ENCODE data around the gene TRIP12.
A peak's percentile ranks its signal among the peaks of the same experiment; 100 is the strongest.

Gene TRIP12

DNA sequence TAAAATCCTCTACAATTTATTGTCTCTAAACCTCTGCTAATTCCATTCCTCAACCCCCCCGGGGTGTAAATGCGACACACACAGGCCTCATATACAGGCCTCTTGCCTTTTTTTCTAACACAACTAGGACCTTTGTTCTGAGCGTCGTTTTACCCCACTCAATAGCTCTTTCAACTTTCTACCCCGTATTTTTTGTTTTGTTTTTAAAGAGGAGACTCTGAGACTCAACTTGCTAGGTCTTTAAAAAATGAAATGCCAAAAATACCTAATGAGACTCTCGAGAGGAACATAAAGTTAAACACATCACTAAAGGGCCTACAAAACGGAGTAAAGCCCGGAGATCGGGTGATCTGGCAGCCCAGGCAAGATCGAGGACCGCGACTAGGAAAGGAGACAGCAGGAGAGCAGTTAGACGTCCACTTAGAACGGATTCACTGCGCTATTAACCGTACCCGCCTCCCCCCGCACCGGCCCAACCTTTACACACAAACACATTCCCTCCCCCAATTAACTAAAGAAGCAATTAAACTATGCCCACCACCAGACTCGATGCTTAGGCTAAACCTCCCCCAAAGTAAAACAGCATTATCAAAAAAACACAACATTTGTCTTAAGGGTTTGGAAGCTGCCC, 1.7 kb downstream of the TRIP12 start:
- TF ChIP-seq, protein P1, sequence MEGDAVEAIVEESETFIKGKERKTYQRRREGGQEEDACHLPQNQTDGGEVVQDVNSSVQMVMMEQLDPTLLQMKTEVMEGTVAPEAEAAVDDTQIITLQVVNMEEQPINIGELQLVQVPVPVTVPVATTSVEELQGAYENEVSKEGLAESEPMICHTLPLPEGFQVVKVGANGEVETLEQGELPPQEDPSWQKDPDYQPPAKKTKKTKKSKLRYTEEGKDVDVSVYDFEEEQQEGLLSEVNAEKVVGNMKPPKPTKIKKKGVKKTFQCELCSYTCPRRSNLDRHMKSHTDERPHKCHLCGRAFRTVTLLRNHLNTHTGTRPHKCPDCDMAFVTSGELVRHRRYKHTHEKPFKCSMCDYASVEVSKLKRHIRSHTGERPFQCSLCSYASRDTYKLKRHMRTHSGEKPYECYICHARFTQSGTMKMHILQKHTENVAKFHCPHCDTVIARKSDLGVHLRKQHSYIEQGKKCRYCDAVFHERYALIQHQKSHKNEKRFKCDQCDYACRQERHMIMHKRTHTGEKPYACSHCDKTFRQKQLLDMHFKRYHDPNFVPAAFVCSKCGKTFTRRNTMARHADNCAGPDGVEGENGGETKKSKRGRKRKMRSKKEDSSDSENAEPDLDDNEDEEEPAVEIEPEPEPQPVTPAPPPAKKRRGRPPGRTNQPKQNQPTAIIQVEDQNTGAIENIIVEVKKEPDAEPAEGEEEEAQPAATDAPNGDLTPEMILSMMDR (conservative IDR thresholded peaks at IDR 0.05; ENCODE audit: low read length), result no peak
- H3K4me3 ChIP-seq (ENCODE audit: low read length), result peak overlapping the region; percentile 89
- DNase-seq (ENCODE audit: low read depth), result peak; percentile 17

DNA sequence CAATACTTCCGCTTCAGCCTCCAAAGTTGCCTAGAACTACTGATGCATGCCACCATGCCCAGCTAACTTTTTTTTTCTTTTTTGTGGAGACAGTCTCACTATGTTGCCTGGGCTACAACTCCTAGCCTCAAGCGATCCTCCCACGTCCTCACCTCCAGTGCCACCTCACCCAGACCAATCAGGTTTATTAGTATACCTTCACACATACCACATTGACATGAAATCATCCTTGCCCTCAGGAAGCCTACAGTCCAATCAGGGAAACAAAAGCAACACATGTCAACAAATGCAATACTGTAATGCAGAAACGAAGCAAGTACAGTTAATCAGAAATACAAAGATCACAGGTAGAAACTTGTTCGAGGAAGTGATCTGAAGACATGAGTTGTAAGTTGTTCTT, 4.0 kb downstream of the TRIP12 start:
- no peak for DNase-seq (ENCODE audit: low read depth)
- H3K4me3 ChIP-seq (ENCODE audit: low read length), result no peak overlapping the region
- TF ChIP-seq, protein P1 (conservative IDR thresholded peaks at IDR 0.05; ENCODE audit: low read length), result no peak

DNA sequence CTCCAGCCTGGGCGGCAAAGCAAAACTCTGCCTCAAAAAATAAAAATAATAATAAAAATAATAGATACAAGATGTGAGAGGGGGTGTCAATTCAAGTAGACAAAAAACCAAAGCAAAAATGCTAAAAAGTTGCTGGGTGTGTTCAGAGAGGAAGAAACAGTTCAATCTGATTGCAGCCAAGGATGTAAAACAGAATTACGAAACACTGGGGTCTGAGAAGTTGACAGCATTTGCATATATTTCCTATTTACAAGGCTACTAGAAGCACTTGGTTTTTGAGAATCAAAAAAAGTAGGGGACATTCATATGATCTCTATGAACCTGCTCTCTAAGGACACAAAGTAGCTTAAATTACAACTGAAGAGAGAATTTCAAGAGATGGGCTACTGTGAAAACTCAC, 7.6 kb downstream of the TRIP12 start:
- no peak overlapping the region for H3K4me3 ChIP-seq (ENCODE audit: low read length)
- TF ChIP-seq, protein P1 (conservative IDR thresholded peaks at IDR 0.05; ENCODE audit: low read length), result no peak
- DNase-seq (ENCODE audit: low read depth), result peak; percentile 37

DNA sequence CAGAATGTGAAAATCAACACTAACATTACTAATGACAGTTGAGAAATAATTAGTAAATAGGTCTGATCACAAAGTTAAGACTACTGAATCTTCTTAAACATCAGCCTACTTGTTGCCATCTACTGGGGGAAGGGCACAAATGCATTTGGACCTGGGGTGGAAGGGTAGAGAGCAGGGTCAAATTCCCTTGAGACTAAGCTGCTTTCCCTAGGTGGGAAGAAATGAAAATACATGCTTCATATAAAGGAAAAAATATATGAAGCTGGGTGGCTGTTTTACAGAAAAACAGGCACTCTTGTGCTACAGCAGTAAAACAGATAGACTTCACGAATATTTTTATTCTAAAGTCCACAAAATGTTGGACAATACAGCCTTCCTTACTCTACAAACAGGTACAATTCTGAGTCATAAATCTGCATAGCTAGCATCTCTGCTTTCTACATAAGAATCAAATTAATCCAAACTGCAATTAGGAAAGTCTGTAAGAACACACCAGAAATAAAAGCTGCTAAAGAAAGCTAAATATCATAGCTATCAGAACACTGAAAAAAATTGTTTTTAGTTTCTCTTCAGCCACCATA, 10.9 kb downstream of the TRIP12 start:
- H3K4me3 ChIP-seq (ENCODE audit: low read length), result no peak overlapping the region
- no peak for DNase-seq (ENCODE audit: low read depth)

DNA sequence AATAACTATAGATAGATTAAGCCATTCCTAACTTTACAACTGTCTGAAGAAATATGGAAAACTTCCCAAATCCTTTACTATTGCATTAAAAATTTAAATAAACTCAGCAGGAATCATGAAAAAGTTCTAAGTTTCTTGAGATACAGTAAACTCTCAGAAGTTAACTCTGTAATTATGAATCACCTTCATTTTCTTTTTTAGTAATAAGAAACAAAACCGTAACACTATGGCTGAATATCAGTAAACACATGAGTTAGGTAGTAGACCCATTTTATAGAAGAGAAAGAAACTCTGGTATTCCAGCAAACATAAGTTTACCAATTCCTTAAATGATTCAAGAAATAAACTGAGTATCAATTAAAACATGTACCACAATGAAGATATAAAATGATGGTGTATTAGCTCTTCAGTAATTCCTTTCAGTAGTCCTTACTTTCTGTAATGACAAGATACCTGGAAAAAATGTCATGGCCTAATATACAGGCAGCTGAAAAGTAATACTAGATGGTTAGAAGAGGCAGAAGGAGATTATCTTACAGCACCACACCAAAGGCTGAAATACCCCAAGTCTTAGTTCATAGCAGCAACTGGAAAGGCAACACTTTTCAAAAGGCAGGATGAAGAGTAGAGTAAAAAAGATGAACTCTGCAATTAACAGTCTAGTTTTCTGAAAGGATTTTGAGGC, 11.5 kb downstream of the TRIP12 start:
- H3K4me3 ChIP-seq (ENCODE audit: low read length), result no peak overlapping the region
- TF ChIP-seq, protein P1 (conservative IDR thresholded peaks at IDR 0.05; ENCODE audit: low read length), result no peak
- no peak for DNase-seq (ENCODE audit: low read depth)

More for the DNA sequence above, 10.9 kb downstream of the TRIP12 start:
- TF ChIP-seq, protein P1 (conservative IDR thresholded peaks at IDR 0.05; ENCODE audit: low read length), result peak; percentile 25; the same call in 1 of the 2 replicates

DNA sequence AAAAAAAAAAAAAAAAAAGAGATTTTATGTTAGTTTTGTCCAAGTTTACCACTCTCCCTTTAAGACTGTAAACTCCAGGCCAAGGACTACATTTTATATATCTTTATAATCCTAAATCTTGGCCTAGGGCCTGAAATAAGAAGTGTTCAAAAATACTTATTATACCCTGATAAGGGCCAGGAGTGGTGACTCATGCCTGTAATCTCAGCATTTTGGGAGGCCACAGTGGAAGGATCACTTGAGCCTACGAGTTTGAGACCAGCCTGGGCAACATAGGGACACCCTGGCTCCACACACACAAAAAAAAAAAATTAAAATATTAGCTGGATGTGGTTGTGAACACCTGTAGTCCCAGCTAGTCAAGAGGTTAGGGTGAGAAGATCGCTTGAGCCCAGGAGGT, 12.7 kb downstream of the TRIP12 start:
- DNase-seq (ENCODE audit: low read depth), result no peak
- TF ChIP-seq, protein P1 (conservative IDR thresholded peaks at IDR 0.05; ENCODE audit: low read length), result no peak
- H3K4me3 ChIP-seq (ENCODE audit: low read length), result no peak overlapping the region

DNA sequence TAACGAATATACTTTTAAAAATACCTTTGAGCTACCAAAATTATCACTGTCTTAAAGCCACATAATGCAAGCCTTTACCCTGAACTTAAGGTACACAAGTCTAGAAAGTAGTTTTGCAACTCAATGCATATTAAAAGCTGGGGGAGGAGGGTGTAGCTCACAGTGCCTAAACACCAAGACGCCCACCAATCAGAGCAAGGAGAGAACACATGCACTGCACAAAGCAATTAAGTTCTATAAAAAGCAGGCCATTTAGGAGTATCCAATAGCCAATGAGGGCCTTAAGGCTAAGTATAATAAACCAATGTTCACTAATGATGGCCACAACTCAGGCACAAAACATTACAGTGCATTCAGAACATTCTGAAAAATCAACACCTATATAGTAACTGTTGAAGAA, 16.2 kb downstream of the TRIP12 start:
- TF ChIP-seq, protein P1 (conservative IDR thresholded peaks at IDR 0.05; ENCODE audit: low read length), result no peak
- no peak overlapping the region for H3K4me3 ChIP-seq (ENCODE audit: low read length)
- DNase-seq (ENCODE audit: low read depth), result no peak
